K562 (cell line): ENCODE results near the gene HIVEP2.

Experiments
- E2F8 ChIP-seq: fragments of 450-650 bp; IDR thresholded peaks from 2 replicates; pipeline ENCODE4 v1.7.1; 2018; ENCODE audit warnings: mild to moderate bottlenecking, low read depth; ENCODE audit not compliant: partially characterized antibody
- ZNF79 ChIP-seq: fragments of 250-450 bp; sonication (Bioruptor Pico); IDR thresholded peaks from 2 replicates; pipeline ENCODE4 v1.4.0; 2020; ENCODE audit warnings: low read depth, mild to moderate bottlenecking, moderate library complexity

GRCh38 chr6:142914937-142915697, 29.9 kb downstream of the HIVEP2 start:
- TF ChIP-seq E2F8 (no peak), ZNF79 (no peak)
